HepG2 (cell line): ENCODE data around the gene NLGN3. TPM values are rescaled to one million over a fixed set of nuclear protein-coding genes. Genes with fewer than 3 reads are reported as not detected.

Source experiments
- polyA plus RNA-seq, 8 experiments: library from polyadenylated mRNA; depleted of rRNA in 3 of 8; stranded (reverse) in 7 of 8; unstranded in 1 of 8; fragments of >200 nt; fragmentation: Illumina TruSeq in 4 of 8; extraction: Trizol in 4 of 8; gene quantifications; 2 replicates each; pipeline versions ENCODE4 v1.2.1 to v1.2.3, GENCODE V29; 2011 to 2016; ENCODE audit warnings: low read depth in 4 of 8, missing spikeins in 1 of 8, mixed read lengths in 1 of 8; ENCODE audit not compliant: insufficient read depth in 1 of 8
- small RNA-seq, 3 experiments: library from RNA; depleted of rRNA; stranded (forward); fragments of <200 nt; gene quantifications; one replicate each; pipeline ENCODE3, GENCODE V24; 2012; ENCODE audit warnings: low read depth in 2 of 3, low replicate concordance in 1 of 3; ENCODE audit not compliant: insufficient read length in 3 of 3, insufficient read depth in 2 of 3
- total RNA-seq, 5 experiments: library from RNA; depleted of rRNA; stranded (reverse); fragments of >200 nt; fragmentation: Illumina TruSeq; extraction: Trizol; gene quantifications; 2 replicates each; pipeline ENCODE4 v1.2.3, GENCODE V29; 2016; ENCODE audit warnings: low read depth in 1 of 5

The NLGN3 gene
- total and polyA plus RNA-seq, 2 of the 13 experiments (the other 11 are each of a cell fraction or from before 2014, with no cell fraction given), result 0.04 to 0.16 TPM

Small RNA genes lying within 50 kb of the gene (small RNA-seq; reads per million reads assigned to genes)
- 0 reads per million in 3 experiments for gene CXorf65

Other genes starting within 250 kb of the NLGN3 start
- not detected in 2 replicates for gene TEX11, start 236.1 kb upstream of the NLGN3 start, total RNA-seq (2016; rRNA removed; fragmentation: Illumina TruSeq; extraction: Trizol)
- not detected in 2 replicates for gene TEX11, start 236.1 kb upstream of the NLGN3 start, polyA plus RNA-seq (2011; rRNA removed)
- gene SLC7A3, start 213.7 kb upstream of the NLGN3 start, total RNA-seq (2016; rRNA removed; fragmentation: Illumina TruSeq; extraction: Trizol), result not detected in 2 replicates
- gene SLC7A3, start 213.7 kb upstream of the NLGN3 start, polyA plus RNA-seq (2011; rRNA removed), result not detected in 2 replicates
- 42.2 and 51.5 TPM in 2 replicates for gene SNX12, start 76.5 kb upstream of the NLGN3 start, total RNA-seq (2016; rRNA removed; fragmentation: Illumina TruSeq; extraction: Trizol)
- gene SNX12, start 76.5 kb upstream of the NLGN3 start, polyA plus RNA-seq (2011; rRNA removed), result 27.3 and 30.3 TPM in 2 replicates
- 4.6 and 5.7 TPM in 2 replicates for gene FOXO4, start 49.0 kb upstream of the NLGN3 start, total RNA-seq (2016; rRNA removed; fragmentation: Illumina TruSeq; extraction: Trizol)
- 5.1 and 9.3 TPM in 2 replicates for gene FOXO4, start 49.0 kb upstream of the NLGN3 start, polyA plus RNA-seq (2011; rRNA removed)
- not detected in 2 replicates for gene CXorf65, start 38.1 kb upstream of the NLGN3 start, total RNA-seq (2016; rRNA removed; fragmentation: Illumina TruSeq; extraction: Trizol)
- gene CXorf65, start 38.1 kb upstream of the NLGN3 start, polyA plus RNA-seq (2011; rRNA removed), result not detected in 2 replicates
- not detected in 2 replicates for gene IL2RG, start 33.3 kb upstream of the NLGN3 start, total RNA-seq (2016; rRNA removed; fragmentation: Illumina TruSeq; extraction: Trizol)
- gene IL2RG, start 33.3 kb upstream of the NLGN3 start, polyA plus RNA-seq (2011; rRNA removed), result 0.98 and 1.1 TPM in 2 replicates
- gene MED12, start 26.2 kb upstream of the NLGN3 start, total RNA-seq (2016; rRNA removed; fragmentation: Illumina TruSeq; extraction: Trizol), result 15.0 and 16.0 TPM in 2 replicates
- 9.4 and 13.5 TPM in 2 replicates for gene MED12, start 26.2 kb upstream of the NLGN3 start, polyA plus RNA-seq (2011; rRNA removed)
- 47.8 and 111 TPM in 2 replicates for gene GJB1, start 78.4 kb downstream of the NLGN3 start, total RNA-seq (2016; rRNA removed; fragmentation: Illumina TruSeq; extraction: Trizol)
- gene GJB1, start 78.4 kb downstream of the NLGN3 start, polyA plus RNA-seq (2011; rRNA removed), result 161 and 197 TPM in 2 replicates
- 26.4 and 34.7 TPM in 2 replicates for gene ZMYM3, start 109.3 kb downstream of the NLGN3 start, total RNA-seq (2016; rRNA removed; fragmentation: Illumina TruSeq; extraction: Trizol)
- gene ZMYM3, start 109.3 kb downstream of the NLGN3 start, polyA plus RNA-seq (2011; rRNA removed), result 35.4 and 41.5 TPM in 2 replicates
- gene NONO, start 138.8 kb downstream of the NLGN3 start, total RNA-seq (2016; rRNA removed; fragmentation: Illumina TruSeq; extraction: Trizol), result 387 and 408 TPM in 2 replicates
- 552 and 605 TPM in 2 replicates for gene NONO, start 138.8 kb downstream of the NLGN3 start, polyA plus RNA-seq (2011; rRNA removed)
- gene ITGB1BP2, start 156.9 kb downstream of the NLGN3 start, total RNA-seq (2016; rRNA removed; fragmentation: Illumina TruSeq; extraction: Trizol), result 0.21 and 2.2 TPM in 2 replicates
- gene ITGB1BP2, start 156.9 kb downstream of the NLGN3 start, polyA plus RNA-seq (2011; rRNA removed), result 0.88 and 0.90 TPM in 2 replicates
- gene TAF1, start 221.5 kb downstream of the NLGN3 start, total RNA-seq (2016; rRNA removed; fragmentation: Illumina TruSeq; extraction: Trizol), result 17.7 and 20.2 TPM in 2 replicates
- 8.1 and 9.4 TPM in 2 replicates for gene TAF1, start 221.5 kb downstream of the NLGN3 start, polyA plus RNA-seq (2011; rRNA removed)